Heart left ventricle (tissue), 16 donors: ENCODE data around the gene CETP. TPM values are rescaled to one million over a fixed set of nuclear protein-coding genes. Genes with fewer than 3 reads are reported as not detected.
"Not testable (repeated sequence)": the region's sequence is repeated elsewhere in the genome, so short reads cannot be mapped to it uniquely, and the experiment has no call there.

Experiments
- ATAC-seq, 4 donors: fragments of 200-7000 bp; cut with Tn5 transposase; one replicate each; pipeline ENCODE4 v1.9.1; 2020 to 2022; ENCODE audit warnings: moderate library complexity in 4 of 4, mild to moderate bottlenecking in 3 of 4, moderate number of reproducible peaks in 1 of 4
- DNase-seq, 5 donors: peaks; one replicate each; pipeline ENCODE4 v3.0.0-alpha.2; 2020
- H3K27ac ChIP-seq, 12 donors: fragments of 200-600 bp; sonication (generic) in 4 of 12; one replicate each; pipeline versions ENCODE4 v1.5.0 to v1.8.0; 2016 to 2022; ENCODE audit warnings: mild to moderate bottlenecking in 2 of 12
- H3K27me3 ChIP-seq, 9 donors: fragments of 200-600 bp; sonication (generic) in 2 of 9; one replicate each; pipeline versions ENCODE4 v1.5.1 to v1.8.0; 2016 to 2022; ENCODE audit warnings: mild to moderate bottlenecking in 3 of 9
- H3K36me3 ChIP-seq, 9 donors: fragments of 200-600 bp; sonication (generic) in 2 of 9; one replicate each; pipeline versions ENCODE4 v1.5.0 to v1.8.0; 2018 to 2022; ENCODE audit warnings: mild to moderate bottlenecking in 2 of 9
- H3K4me1 ChIP-seq, 12 donors: fragments of 200-600 bp; sonication (generic) in 4 of 12; one replicate each; pipeline versions ENCODE4 v1.5.0 to v1.8.0; 2016 to 2022; ENCODE audit warnings: mild to moderate bottlenecking in 3 of 12
- H3K4me3 ChIP-seq, 12 donors: fragments of 200-600 bp; sonication (generic) in 4 of 12; one replicate each; pipeline versions ENCODE4 v1.5.0 to v1.8.0; 2017 to 2022; ENCODE audit warnings: mild to moderate bottlenecking in 9 of 12, moderate library complexity in 4 of 12
- H3K9me3 ChIP-seq, 12 donors: fragments of 200-600 bp; sonication (generic) in 4 of 12; one replicate each; pipeline versions ENCODE4 v1.5.0 to v1.8.0; 2016 to 2022; ENCODE audit warnings: mild to moderate bottlenecking in 1 of 12
- POLR2A ChIP-seq, 2 donors: fragments of 450-650 bp; IDR thresholded peaks; one replicate each; pipeline ENCODE4 v1.6.1; 2017; ENCODE audit warnings: antibody characterized with exemption in 2 of 2, mild to moderate bottlenecking in 2 of 2, moderate library complexity in 2 of 2
- WGBS, 4 donors: extraction: QIAGEN DNeasy Blood & Tissue Kit in 2 of 4; methylation state at CpG; one replicate each; pipeline versions ENCODE4 v1.1.5 to v1.1.7; 2013 to 2018; 5-methylcytosine and 5-hydroxymethylcytosine counted together
- intact Hi-C, 10 donors: fragments of 100-400 bp; cut with DNase I; formaldehyde crosslinking; loops; one replicate each; pipeline versions ENCODE4 v1.11.1 to v1.14.2; 2022
- polyA plus RNA-seq, 2 donors: library from polyadenylated mRNA; stranded (reverse); fragments of 200-250 nt; gene quantifications; one replicate each; pipeline ENCODE4 v1.2.3, GENCODE V29; 2013
- total RNA-seq, 9 donors: library from RNA; depleted of rRNA in 2 of 9; stranded (reverse); fragments of >200 nt in 2 of 9; fragmentation: NEBNext Ultra II Directional in 3 of 9; extraction: Animal tissue kit (Norgen Biotek cat#: 25700) in 3 of 9; gene quantifications; one replicate each; pipeline versions ENCODE4 v1.1.0 to v1.2.4, GENCODE V29; 2016 to 2023
- TF ChIP-seq, protein P1 (sequence below), 12 donors: fragments of 200-600 bp; sonication (generic) in 4 of 12; IDR thresholded peaks; one replicate each; pipeline versions ENCODE4 v1.5.0 to v1.8.0; 2018 to 2022; ENCODE audit warnings: antibody characterized with exemption in 12 of 12, mild to moderate bottlenecking in 5 of 12
- donor health status: ischemic (EF 13 %, LVEDD 7.1; RV severe dilation, severe dysfunction).
- donor health status: healthy with polysubstance abuse.
- donor health status: DM: no; HTN: yes; CAD: no.
- donor health status: DM: no; HTN: no; CAD: no.
- donor health status: ischemic (EF 25% LVEDD 6.9; RV normal size, moderate dysfunction).
- donor health status: ischemic (EF 25% LVEDD 5.7; RV mildly dilated, moderate dysfunction).
- donor health status: healthy.
- donor health status: DM: yes; HTN: yes; CAD: no.
- donor health status: ischemic (EF 35%, LVEDD 5.7; RV mildly dilated, moderate dysfunction).
- donor health status: nonischemic (EF 11% LVEDD 7.7; RV severe dilation, severe dysfunction).
- donor health status: DM: yes; HTN: yes; CAD: no.
- donor health status: PGD.
- donor health status: ischemic (EF 29% LVEDD 5.4; RV normal size, mild dysfunction).
- donor health status: nonischemic (EF 23%, LVEDD 6.1; RV moderate dilation, normal function).

Gene CETP
- total and polyA plus RNA-seq, 11 donors, result 0.23 to 3.1 (median 0.31) TPM; not detected in 3

- no peaks in the 10 kb centered on the region for H3K9me3 ChIP-seq
- ATAC-seq (no peak), DNase-seq (peak in 1 of 5 donors; percentile 28)
- no peak for TF ChIP-seq POLR2A (IDR thresholded peaks at IDR 0.05)
- TF ChIP-seq, protein P1, sequence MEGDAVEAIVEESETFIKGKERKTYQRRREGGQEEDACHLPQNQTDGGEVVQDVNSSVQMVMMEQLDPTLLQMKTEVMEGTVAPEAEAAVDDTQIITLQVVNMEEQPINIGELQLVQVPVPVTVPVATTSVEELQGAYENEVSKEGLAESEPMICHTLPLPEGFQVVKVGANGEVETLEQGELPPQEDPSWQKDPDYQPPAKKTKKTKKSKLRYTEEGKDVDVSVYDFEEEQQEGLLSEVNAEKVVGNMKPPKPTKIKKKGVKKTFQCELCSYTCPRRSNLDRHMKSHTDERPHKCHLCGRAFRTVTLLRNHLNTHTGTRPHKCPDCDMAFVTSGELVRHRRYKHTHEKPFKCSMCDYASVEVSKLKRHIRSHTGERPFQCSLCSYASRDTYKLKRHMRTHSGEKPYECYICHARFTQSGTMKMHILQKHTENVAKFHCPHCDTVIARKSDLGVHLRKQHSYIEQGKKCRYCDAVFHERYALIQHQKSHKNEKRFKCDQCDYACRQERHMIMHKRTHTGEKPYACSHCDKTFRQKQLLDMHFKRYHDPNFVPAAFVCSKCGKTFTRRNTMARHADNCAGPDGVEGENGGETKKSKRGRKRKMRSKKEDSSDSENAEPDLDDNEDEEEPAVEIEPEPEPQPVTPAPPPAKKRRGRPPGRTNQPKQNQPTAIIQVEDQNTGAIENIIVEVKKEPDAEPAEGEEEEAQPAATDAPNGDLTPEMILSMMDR (IDR thresholded peaks at IDR 0.05), result no peak
- H3K27ac ChIP-seq, result peak overlapping the region in 11 of 12 donors; percentile 17 to 76 (median 65)
- H3K4me3 ChIP-seq, result no peak overlapping the region
- intact Hi-C loops, result loop anchor here in 1 of 10 donors (2.0 kb wide), 1 partner anchor 21 kb away; no protein-coding TSS in a partner anchor
- no peaks in the 10 kb centered on the region for H3K27me3 ChIP-seq
- peaks cover 0 to 24% (median 0%) of the 10 kb centered on the region in 9 donors for H3K36me3 ChIP-seq
- 46 to 61% (median 50%) methylated on average over 2 of the region's 2 CpGs; no CpG with 5 or more reads in 1 of the 4 donors for WGBS, 4 donors
- peaks cover 0 to 79% (median 39%) of the 10 kb centered on the region in 12 donors for H3K4me1 ChIP-seq
Observed at GRCh38 chr16:56985962-56986360, 24.2 kb downstream of the CETP start.

DNA sequence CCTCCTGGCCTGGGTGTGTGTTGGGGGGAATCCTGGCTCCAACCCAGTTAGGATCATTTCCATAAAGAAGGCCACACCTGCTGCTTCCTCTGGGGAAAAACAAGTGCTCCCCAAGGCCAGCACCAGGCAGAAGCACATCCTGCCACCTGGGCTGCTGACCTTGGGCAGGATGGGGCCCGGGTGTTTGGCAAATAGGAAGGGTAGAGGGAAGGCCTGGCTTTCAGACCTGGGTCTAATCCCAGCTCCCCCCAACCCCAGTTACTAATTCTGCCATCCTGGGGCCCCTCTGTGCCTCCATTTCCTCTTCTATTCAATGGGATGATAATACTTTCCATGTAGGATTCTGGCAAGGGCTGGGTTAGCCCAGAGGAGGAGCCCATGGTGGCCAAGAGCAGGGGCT lies 24.6 kb downstream of the CETP start:
- Histone ChIP-seq H3K27ac (peak overlapping the region in 11 of 12 donors; percentile 17 to 76 (median 65)), H3K36me3 (peaks cover 0 to 24% (median 0%) of the 10 kb centered on the region in 9 donors), H3K9me3 (no peaks in the 10 kb centered on the region), H3K27me3 (no peaks in the 10 kb centered on the region), H3K4me1 (peaks cover 0 to 79% (median 39%) of the 10 kb centered on the region in 12 donors), H3K4me3 (no peak overlapping the region)
- WGBS, 4 donors, result 65 to 80% (median 72%) methylated on average over 1 of the region's 1 CpG
- DNase-seq (peak in 1 of 5 donors; percentile 28), ATAC-seq (peak in 1 of 4 donors; percentile 7)
- intact Hi-C loops, result loop anchor here in 1 of 10 donors (2.0 kb wide), 1 partner anchor 22 kb away; no protein-coding TSS in a partner anchor
- TF ChIP-seq, protein P1 (IDR thresholded peaks at IDR 0.05), result no peak
- no peak for TF ChIP-seq POLR2A (IDR thresholded peaks at IDR 0.05)

DNA sequence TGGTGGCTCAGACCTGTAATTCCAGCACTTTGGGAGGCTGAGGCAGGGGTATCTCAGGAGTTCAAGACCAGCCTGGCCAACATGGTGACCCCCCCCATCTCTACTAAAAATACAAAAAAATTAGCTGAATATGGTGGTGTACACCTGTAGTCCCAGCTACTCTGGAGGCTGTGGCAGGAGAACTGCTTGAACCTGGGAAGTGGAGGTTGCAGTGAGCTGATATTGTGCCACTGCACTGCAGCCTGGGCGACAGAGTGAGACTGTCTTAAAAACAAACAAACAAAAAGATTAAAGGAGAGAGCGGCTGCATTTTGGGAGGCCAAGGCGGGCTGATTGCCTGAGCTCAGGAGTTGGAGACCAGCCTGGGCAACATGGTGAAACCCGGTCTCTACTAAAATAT lies 25.2 kb downstream of the CETP start:
- Histone ChIP-seq H3K4me3 (peak overlapping the region in 1 of 12 donors; percentile 94), H3K27ac (peak overlapping the region in 5 of 12 donors; percentile 17 to 76 (median 66)), H3K36me3 (peaks cover 0 to 24% (median 0%) of the 10 kb centered on the region in 9 donors), H3K4me1 (peaks cover 0 to 79% (median 40%) of the 10 kb centered on the region in 12 donors)
- H3K9me3 ChIP-seq, ATAC-seq, H3K27me3 ChIP-seq: not testable (repeated sequence)
- WGBS, 4 donors, result 92 to 95% (median 94%) methylated on average over 4 of the region's 4 CpGs
- peak in 1 of 5 donors; percentile 6 for DNase-seq
- intact Hi-C loops, result loop anchor here in 1 of 10 donors (2.0 kb wide), 1 partner anchor 22 kb away; no protein-coding TSS in a partner anchor

DNA sequence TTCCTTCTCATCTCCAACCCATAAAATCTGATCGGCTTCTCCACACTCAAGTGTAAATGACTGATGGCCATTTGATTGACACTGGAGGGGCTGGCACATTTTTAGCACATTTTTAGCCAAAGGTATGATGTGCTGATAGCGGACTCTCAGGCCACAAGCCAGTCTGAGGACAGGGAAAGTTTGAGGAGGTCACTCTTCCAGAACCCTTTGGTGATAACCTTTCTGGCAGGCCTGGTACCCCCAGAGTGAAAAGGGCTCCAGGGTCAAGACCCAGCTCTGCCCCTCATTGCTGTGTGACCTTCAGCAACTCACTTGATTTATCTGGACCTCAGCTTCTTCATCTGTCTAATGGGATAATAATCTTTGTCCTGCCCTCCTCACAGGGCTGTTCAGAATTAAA lies 25.9 kb downstream of the CETP start:
- 93 to 98% (median 96%) methylated on average over 2 of the region's 2 CpGs for WGBS, 4 donors
- no peak for ATAC-seq
- Histone ChIP-seq H3K36me3 (peaks cover 0 to 19% (median 0%) of the 10 kb centered on the region in 9 donors), H3K27me3 (no peaks in the 10 kb centered on the region), H3K4me3 (peak overlapping the region in 1 of 12 donors; percentile 94), H3K27ac (peak overlapping the region in 5 of 12 donors; percentile 84 to 96 (median 85)), H3K9me3 (no peaks in the 10 kb centered on the region), H3K4me1 (peaks cover 0 to 86% (median 41%) of the 10 kb centered on the region in 12 donors)
- no peak for TF ChIP-seq POLR2A (IDR thresholded peaks at IDR 0.05)
- TF ChIP-seq, protein P1 (IDR thresholded peaks at IDR 0.05), result no peak
- intact Hi-C loops, result loop anchor here in 1 of 10 donors (2.0 kb wide), 3 partner anchors 23 to 55 kb away; partner anchors contain the start of gene HERPUD1
- DNase-seq, result peak in 1 of 5 donors; percentile 9
